T-cell (primary cell): ENCODE data around the gene HIRIP3. TPM values are rescaled to one million over a fixed set of nuclear protein-coding genes. Genes with fewer than 3 reads are reported as not detected.
A peak's percentile ranks its signal among the peaks of the same experiment; 100 is the strongest.
"Not testable (repeated sequence)": the region's sequence is repeated elsewhere in the genome, so short reads cannot be mapped to it uniquely, and the experiment has no call there.

ENCODE experiments used
- ATAC-seq, 4 experiments: fragments of 200-7000 bp in 3 of 4; fragments of 150-1000 bp in 1 of 4; cut with Tn5 transposase; replicated peaks in 1 of 4; 1 replicate in 3 of 4; 2 replicates in 1 of 4; pipeline ENCODE4 v1.10.0; 2021; ENCODE audit warnings: moderate library complexity in 3 of 4, mild to moderate bottlenecking in 2 of 4, moderate number of reproducible peaks in 1 of 4
- CTCF ChIA-PET, 2 donors: fragments of 300-600 bp; sonication (Branson Sonifier 250); formaldehyde crosslinking; loops; one replicate each; lab custom pipeline; 2022; ENCODE audit warnings: antibody characterized with exemption in 2 of 2; lab: Charles Lee
- POLR2A ChIA-PET, 2 donors: fragments of 300-600 bp; sonication (Branson Sonifier 250); formaldehyde crosslinking; loops; one replicate each; lab custom pipeline; 2022; ENCODE audit warnings: antibody characterized with exemption in 2 of 2; lab: Charles Lee
- DNase-seq, 35 experiments: peaks; one replicate each; pipeline versions ENCODE4 v3.0.0 to v3.0.0-alpha.2; 2013 to 2023
- H3K27ac ChIP-seq: one replicate; pipeline ENCODE4 v1.5.1; 2013; ENCODE audit warnings: low read length
- H3K27me3 ChIP-seq, 2 experiments: replicated peaks in 1 of 2; 1 replicate in 1 of 2; 2 replicates in 1 of 2; pipeline versions ENCODE4 v1.6.1 to v1.7.0; 2013; ENCODE audit warnings: low read length in 1 of 2, mixed read lengths in 1 of 2; ENCODE audit not compliant: control insufficient read depth in 2 of 2, insufficient read depth in 2 of 2; ENCODE audit errors: extremely low read depth in 1 of 2
- H3K36me3 ChIP-seq, 2 donors: 1 replicate in 1 of 2; 2 replicates in 1 of 2; pipeline versions ENCODE4 v1.6.1 to v1.7.0; 2013; ENCODE audit warnings: low read length in 1 of 2; ENCODE audit not compliant: control insufficient read depth in 2 of 2, insufficient read depth in 1 of 2; ENCODE audit errors: extremely low read depth in 1 of 2
- H3K4me1 ChIP-seq, 2 experiments: 1 replicate in 1 of 2; 2 replicates in 1 of 2; pipeline versions ENCODE4 v1.6.1 to v1.7.0; 2013; ENCODE audit warnings: low read length in 2 of 2, mixed read lengths in 1 of 2; ENCODE audit not compliant: insufficient read depth in 2 of 2, control insufficient read depth in 1 of 2; ENCODE audit errors: extremely low read depth in 1 of 2
- H3K4me3 ChIP-seq, 2 donors: 1 replicate in 1 of 2; 2 replicates in 1 of 2; pipeline versions ENCODE4 v1.5.1 to v1.7.0; 2013; ENCODE audit warnings: mild to moderate bottlenecking in 2 of 2, low read length in 1 of 2, moderate library complexity in 1 of 2; ENCODE audit not compliant: control insufficient read depth in 1 of 2; ENCODE audit errors: extremely low read depth in 1 of 2
- H3K9me3 ChIP-seq: 2 replicates; pipeline ENCODE4 v1.7.0; 2013
- H3K27ac Mint-ChIP-seq, 2 donors: one replicate each; pipeline ENCODE4 v1.8.0; 2020 to 2021; ENCODE audit warnings: mild to moderate bottlenecking in 2 of 2, mixed read lengths in 2 of 2
- H3K27me3 Mint-ChIP-seq, 2 donors: one replicate each; pipeline ENCODE4 v1.8.0; 2021 to 2022; ENCODE audit warnings: mixed read lengths in 2 of 2
- H3K36me3 Mint-ChIP-seq: one replicate; pipeline ENCODE4 v1.8.0; 2021; ENCODE audit warnings: mixed read lengths
- H3K4me1 Mint-ChIP-seq, 3 donors: one replicate each; pipeline ENCODE4 v1.8.0; 2020 to 2022; ENCODE audit warnings: mixed read lengths in 3 of 3, mild to moderate bottlenecking in 1 of 3
- H3K4me3 Mint-ChIP-seq, 3 donors: one replicate each; pipeline ENCODE4 v1.8.0; 2020 to 2022; ENCODE audit warnings: mild to moderate bottlenecking in 3 of 3, mixed read lengths in 3 of 3, moderate library complexity in 3 of 3
- H3K9me3 Mint-ChIP-seq, 3 donors: one replicate each; pipeline ENCODE4 v1.8.0; 2020 to 2022; ENCODE audit warnings: mixed read lengths in 3 of 3
- WGBS: methylation state at CpG from one replicate; pipeline ENCODE4 v1.1.5; 2013; ENCODE audit warnings: missing lambda C conversion rate; ENCODE audit not compliant: insufficient coverage; 5-methylcytosine and 5-hydroxymethylcytosine counted together
- total RNA-seq, 35 experiments: library from RNA in 6 of 35; stranded (reverse) in 6 of 35; fragments of 120-200 nt in 1 of 35; gene quantifications; one replicate each; pipeline versions ENCODE4 v1.2.1 to v1.2.4 and lab custom pipeline; 2013 to 2026

HIRIP3 gene, protein sequence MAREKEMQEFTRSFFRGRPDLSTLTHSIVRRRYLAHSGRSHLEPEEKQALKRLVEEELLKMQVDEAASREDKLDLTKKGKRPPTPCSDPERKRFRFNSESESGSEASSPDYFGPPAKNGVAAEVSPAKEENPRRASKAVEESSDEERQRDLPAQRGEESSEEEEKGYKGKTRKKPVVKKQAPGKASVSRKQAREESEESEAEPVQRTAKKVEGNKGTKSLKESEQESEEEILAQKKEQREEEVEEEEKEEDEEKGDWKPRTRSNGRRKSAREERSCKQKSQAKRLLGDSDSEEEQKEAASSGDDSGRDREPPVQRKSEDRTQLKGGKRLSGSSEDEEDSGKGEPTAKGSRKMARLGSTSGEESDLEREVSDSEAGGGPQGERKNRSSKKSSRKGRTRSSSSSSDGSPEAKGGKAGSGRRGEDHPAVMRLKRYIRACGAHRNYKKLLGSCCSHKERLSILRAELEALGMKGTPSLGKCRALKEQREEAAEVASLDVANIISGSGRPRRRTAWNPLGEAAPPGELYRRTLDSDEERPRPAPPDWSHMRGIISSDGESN
- total RNA-seq: 10 to 100 TPM; 15.0 to 22.8 (median 20.3) TPM
- 12.9 TPM for total RNA-seq (2013)
- 7.2 to 40.7 (median 14.1) reads per million in 29 experiments for total RNA-seq (lab: John Stamatoyannopoulos, UW)

- Histone ChIP-seq H3K4me3 (peak within 1 kb of the TSS; percentile 99), H3K27me3 (no peaks in the 10 kb centered on the region), H3K9me3 (no peaks in the 10 kb centered on the region), H3K27ac (peak within 1 kb of the TSS; percentile 99), H3K4me1 (peaks cover 11 to 29% of the 10 kb centered on the region in 2 experiments), H3K36me3 (peaks cover 10 to 46% of the 10 kb centered on the region in 2 donors)
- DNase-seq (peak; percentile 66 to 91 (median 80)), ATAC-seq (peak; percentile 69 to 73 (median 70))
- Mint-ChIP-seq H3K27ac (peak within 1 kb of the TSS; percentile 95 to 97), H3K4me1 (peaks cover 32 to 47% (median 43%) of the 10 kb centered on the region in 3 donors), H3K36me3 (peaks cover 15% of the 10 kb centered on the region), H3K27me3 (no peaks in the 10 kb centered on the region), H3K9me3 (no peaks in the 10 kb centered on the region), H3K4me3 (peak within 1 kb of the TSS; percentile 96 to 99 (median 97))
- WGBS: under 1% methylated on average over 48 of the region's 53 CpGs
- CTCF ChIA-PET: interaction anchor here in 1 of 2 donors (0.7 to 1.2 kb wide), 3 partner anchors 34 to 188 kb away, joined by 4 to 5 read pairs (median 4); partner anchors contain the start of genes PAGR1 and TMEM219
- POLR2A ChIA-PET: interaction anchor here in 1 of 2 donors (0.6 kb wide), 1 partner anchor 173 kb away, joined by 6 read pairs; no protein-coding TSS in a partner anchor
Observed at GRCh38 chr16:29995324-29995910, at the start of gene HIRIP3. HIRIP3 (minus strand) TSS chr16:29995617; CDS start chr16:29995605, 12 bp downstream.

GRCh38 chr16:30041841-30042240 lies 46.4 kb upstream of the HIRIP3 start:
- no CpG with 5 or more reads among the region's 5 CpGs for WGBS
- no peaks in the 10 kb centered on the region for H3K9me3 ChIP-seq
- H3K36me3 ChIP-seq: no peaks in the 10 kb centered on the region
- Mint-ChIP-seq H3K27ac (no peak overlapping the region), H3K9me3 (no peaks in the 10 kb centered on the region), H3K36me3 (no peaks in the 10 kb centered on the region), H3K27me3 (peaks cover 0 to 4% of the 10 kb centered on the region in 2 donors), H3K4me3 (no peak overlapping the region), H3K4me1 (no peaks in the 10 kb centered on the region)
- no peak overlapping the region for H3K27ac ChIP-seq
- no peak overlapping the region for H3K4me3 ChIP-seq
- H3K27me3 ChIP-seq: peaks cover 0 to 13% of the 10 kb centered on the region in 2 experiments
- ATAC-seq (peak in 1 of 4 experiments; percentile 36), DNase-seq (peak in 1 of 35 experiments; percentile 55)
- no peaks in the 10 kb centered on the region for H3K4me1 ChIP-seq
- ChIA-PET CTCF (no interaction called here), POLR2A (no interaction called here)

DNA sequence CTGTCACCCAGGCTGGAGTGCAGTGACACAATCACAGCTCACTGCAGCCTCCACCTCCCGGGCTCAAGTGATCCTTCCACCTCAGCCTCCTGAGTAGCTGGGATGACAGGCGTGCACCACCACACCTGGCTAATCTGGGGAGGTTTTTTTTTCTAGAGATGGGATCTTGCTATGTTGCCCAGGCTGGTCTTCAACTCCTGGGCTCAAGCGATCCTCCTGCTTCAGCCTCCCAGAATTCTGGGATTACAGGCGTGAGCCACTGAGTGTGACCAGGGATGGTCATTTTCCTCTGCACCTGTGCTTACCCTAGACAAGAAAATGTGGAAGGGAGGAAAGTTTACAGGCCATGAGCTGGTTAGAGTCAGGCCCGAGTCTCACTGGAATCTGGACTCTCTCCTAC lies 45.3 kb upstream of the HIRIP3 start:
- DNase-seq, H3K36me3 Mint-ChIP-seq, H3K27me3 Mint-ChIP-seq, POLR2A ChIA-PET, ATAC-seq, H3K36me3 ChIP-seq, H3K27ac ChIP-seq, H3K4me3 Mint-ChIP-seq, H3K4me3 ChIP-seq, H3K27ac Mint-ChIP-seq, H3K4me1 Mint-ChIP-seq, H3K9me3 ChIP-seq, H3K9me3 Mint-ChIP-seq, H3K27me3 ChIP-seq, H3K4me1 ChIP-seq: not testable (repeated sequence)
- CTCF ChIA-PET: interaction anchor here in 1 of 2 donors (0.6 kb wide), 1 partner anchor 12 kb away, joined by 3 read pairs; no protein-coding TSS in a partner anchor
- WGBS: no CpG with 5 or more reads among the region's 5 CpGs

DNA sequence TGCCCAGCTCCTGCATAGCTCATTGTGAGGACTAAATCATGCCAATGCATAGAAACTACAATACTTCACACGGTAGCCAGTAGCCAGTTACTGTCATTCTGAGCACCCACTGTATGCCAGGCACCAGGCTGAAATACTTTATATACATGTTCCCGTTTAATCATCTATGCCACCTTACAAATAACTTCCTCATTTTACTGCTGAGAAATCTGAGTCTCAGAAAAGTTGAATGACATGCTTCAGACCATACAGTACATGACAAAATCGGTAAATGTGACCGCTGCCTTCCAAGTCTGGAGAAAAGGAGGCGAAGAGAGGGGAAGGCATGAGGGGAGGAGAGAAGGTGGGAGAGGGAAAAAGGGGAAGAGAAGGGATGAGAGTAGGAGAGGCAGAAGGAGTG lies 44.8 kb upstream of the HIRIP3 start:
- Mint-ChIP-seq H3K36me3 (no peaks in the 10 kb centered on the region), H3K4me1 (no peaks in the 10 kb centered on the region), H3K27me3 (peaks cover 2 to 4% of the 10 kb centered on the region in 2 donors), H3K4me3 (no peak overlapping the region), H3K27ac (no peak overlapping the region), H3K9me3 (no peaks in the 10 kb centered on the region)
- Histone ChIP-seq H3K9me3 (no peaks in the 10 kb centered on the region), H3K4me1 (no peaks in the 10 kb centered on the region), H3K4me3 (no peak overlapping the region), H3K36me3 (no peaks in the 10 kb centered on the region), H3K27ac (no peak overlapping the region), H3K27me3 (peaks cover 0 to 10% of the 10 kb centered on the region in 2 experiments)
- ChIA-PET CTCF (interaction anchor here (0.6 kb wide), 4 partner anchors 12 to 530 kb away, joined by 3 to 4 read pairs (median 3); no protein-coding TSS in a partner anchor), POLR2A (no interaction called here)
- DNase-seq (no peak), ATAC-seq (no peak)
- 47% methylated on average over 3 of the region's 5 CpGs for WGBS

- CTCF ChIA-PET: interaction anchor here in 1 of 2 donors (1.2 kb wide), 1 partner anchor 22 kb away, joined by 5 read pairs; no protein-coding TSS in a partner anchor
- WGBS: 47% methylated on average over 3 of the region's 7 CpGs
- H3K27me3 Mint-ChIP-seq: peaks cover 23 to 39% of the 10 kb centered on the region in 2 donors
- Histone ChIP-seq H3K27ac (no peak overlapping the region), H3K9me3 (no peaks in the 10 kb centered on the region), H3K4me3 (no peak overlapping the region), H3K36me3 (no peaks in the 10 kb centered on the region), H3K4me1 (peaks cover 0 to 22% of the 10 kb centered on the region in 2 experiments), H3K27me3 (peaks cover 0 to 74% of the 10 kb centered on the region in 2 experiments)
- POLR2A ChIA-PET: interaction anchor here in 1 of 2 donors (0.6 kb wide), 1 partner anchor 22 kb away, joined by 3 read pairs; no protein-coding TSS in a partner anchor
- ATAC-seq (no peak), DNase-seq (no peak)
- H3K4me1 Mint-ChIP-seq: peaks cover 5 to 17% (median 12%) of the 10 kb centered on the region in 3 donors
- no peaks in the 10 kb centered on the region for H3K36me3 Mint-ChIP-seq
- no peak overlapping the region for H3K27ac Mint-ChIP-seq
- H3K4me3 Mint-ChIP-seq: no peak overlapping the region
- H3K9me3 Mint-ChIP-seq: no peaks in the 10 kb centered on the region
Observed at GRCh38 chr16:30033270-30033669, 37.9 kb upstream of the HIRIP3 start.
